K562 treated with DMSO at 1 percent for 12 hours (cell line): Measurements from ENCODE around the gene ATAD3A. TPM values are rescaled to one million over a fixed set of nuclear protein-coding genes. Genes with fewer than 3 reads are reported as not detected.

Experiments used
- total RNA-seq: library from RNA; unstranded; fragments of 300-600 nt; gene quantifications from 2 replicates; pipeline ENCODE4 v1.2.3, GENCODE V29; 2022; ENCODE audit not compliant: insufficient read depth

ATAD3A gene
- total RNA-seq, result 71.8 and 72.2 TPM in 2 replicates

GRCh38 chr1:1511533-1512285 is at the start of gene ATAD3A:
ATAD3A (plus strand) TSS chr1:1512162; CDS start chr1:1512269, 107 bp downstream.

DNA sequence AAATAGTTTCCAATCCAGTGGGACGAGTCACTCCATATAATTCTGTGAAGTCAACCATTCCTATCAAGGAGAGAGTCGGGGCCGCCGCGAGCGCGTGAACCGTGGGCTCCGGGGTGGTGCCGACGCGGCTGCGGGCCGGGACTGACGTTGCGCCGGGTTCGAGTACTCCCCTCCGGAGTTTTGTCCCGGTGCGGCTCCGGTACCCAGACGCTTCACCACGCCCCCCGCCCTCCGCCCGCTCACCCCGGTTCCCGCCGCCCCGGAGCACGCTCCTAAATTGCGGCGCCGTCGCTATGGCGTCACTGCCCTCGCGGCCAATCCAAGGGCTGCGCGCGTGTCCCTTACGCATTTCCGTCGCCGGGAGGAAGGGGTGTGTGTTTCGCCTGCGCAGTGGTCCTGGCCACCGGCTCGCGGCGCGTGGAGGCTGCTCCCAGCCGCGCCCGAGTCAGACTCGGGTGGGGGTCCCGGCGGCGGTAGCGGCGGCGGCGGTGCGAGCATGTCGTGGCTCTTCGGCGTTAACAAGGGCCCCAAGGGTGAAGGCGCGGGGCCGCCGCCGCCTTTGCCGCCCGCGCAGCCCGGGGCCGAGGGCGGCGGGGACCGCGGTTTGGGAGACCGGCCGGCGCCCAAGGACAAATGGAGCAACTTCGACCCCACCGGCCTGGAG is 40.4 kb upstream of the ATAD3A start, which contains the start of gene ATAD3B:
TSS of gene ATAD3B (plus strand) at position 377 of the 664 bp plus-strand sequence. CDS start at position 497, 120 bp downstream.

GRCh38 chr1:1540090-1540817 is 28.3 kb downstream of the ATAD3A start, which contains the start of gene TMEM240:
TMEM240 (minus strand) TSS chr1:1540624; CDS start chr1:1540346, 278 bp downstream.

DNA sequence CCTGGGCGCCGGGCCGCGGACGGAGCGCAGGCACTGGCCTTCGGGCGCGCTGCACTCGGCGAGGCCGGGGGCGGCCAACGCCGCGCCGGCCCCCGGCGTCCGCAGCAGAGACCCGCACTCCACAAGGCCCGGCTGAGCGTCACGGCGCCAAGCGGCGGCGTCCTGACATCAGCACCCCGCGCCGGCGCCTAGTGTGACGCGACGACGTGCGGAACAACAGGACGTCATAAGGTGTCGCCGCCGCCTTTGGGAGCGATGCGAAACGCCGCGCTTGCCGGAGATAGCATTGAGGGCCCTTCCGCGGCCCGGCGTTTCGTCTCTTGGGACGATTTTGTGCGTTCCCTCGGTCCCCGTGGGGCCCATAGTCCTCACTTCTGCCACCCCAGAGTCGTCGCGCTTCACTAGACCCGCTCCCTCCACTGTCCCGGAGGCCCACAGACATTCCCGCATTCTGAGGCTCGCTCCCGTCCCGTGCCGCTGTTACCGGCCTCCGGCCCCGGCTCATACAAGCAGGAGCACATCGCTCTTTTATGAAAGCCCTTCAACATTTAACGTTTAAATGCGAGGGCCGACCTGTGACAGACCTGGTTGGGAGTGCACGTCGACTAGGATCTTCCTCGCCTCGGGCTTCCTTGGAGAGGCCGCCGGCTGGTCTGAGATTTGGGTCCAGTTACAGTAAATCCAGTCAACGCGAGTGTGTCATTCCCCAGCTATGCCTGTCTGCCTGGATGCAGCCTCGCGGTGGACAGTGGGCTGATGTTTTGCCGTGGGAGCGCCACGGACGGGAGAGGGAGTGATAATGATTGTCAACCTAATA is 63.0 kb downstream of the ATAD3A start, which contains the start of gene SSU72:
TSS of gene SSU72 (minus strand) at position 143 of the 817 bp plus-strand sequence. CDS start 306 bp downstream, outside the sequence.

Other genes with a start within 250 kb of the ATAD3A start
- 113 and 137 TPM in 2 replicates for gene UBE2J2, start 238.3 kb upstream of the ATAD3A start, total RNA-seq
- gene SCNN1D, start 231.7 kb upstream of the ATAD3A start, total RNA-seq, result 1.6 and 1.8 TPM in 2 replicates
- 32.4 and 42.0 TPM in 2 replicates for gene ACAP3, start 204.2 kb upstream of the ATAD3A start, total RNA-seq
- gene PUSL1, start 203.6 kb upstream of the ATAD3A start, total RNA-seq, result 55.4 and 63.1 TPM in 2 replicates
- 176 and 179 TPM in 2 replicates for gene INTS11, start 187.5 kb upstream of the ATAD3A start, total RNA-seq
- gene CPTP, start 187.4 kb upstream of the ATAD3A start, total RNA-seq, result 25.3 and 37.2 TPM in 2 replicates
- 0.51 and 0.98 TPM in 2 replicates for gene TAS1R3, start 180.9 kb upstream of the ATAD3A start, total RNA-seq
- 71.5 and 80.2 TPM in 2 replicates for gene DVL1, start 162.7 kb upstream of the ATAD3A start, total RNA-seq
- gene MXRA8, start 153.6 kb upstream of the ATAD3A start, total RNA-seq, result 9.5 and 9.6 TPM in 2 replicates
- gene AURKAIP1, start 137.0 kb upstream of the ATAD3A start, total RNA-seq, result 226 and 364 TPM in 2 replicates
- 73.7 and 213 TPM in 2 replicates for gene CCNL2, start 112.8 kb upstream of the ATAD3A start, total RNA-seq
- 103 and 150 TPM in 2 replicates for gene MRPL20, start 104.9 kb upstream of the ATAD3A start, total RNA-seq
- not detected in 2 replicates for gene ANKRD65, start 90.9 kb upstream of the ATAD3A start, total RNA-seq
- gene VWA1, start 76.5 kb upstream of the ATAD3A start, total RNA-seq, result 12.1 and 22.7 TPM in 2 replicates
- not detected in 2 replicates for gene ATAD3C, start 62.5 kb upstream of the ATAD3A start, total RNA-seq
- 19.0 and 23.1 TPM in 2 replicates for gene ATAD3B, start 40.4 kb upstream of the ATAD3A start, total RNA-seq
- 1.6 and 1.7 TPM in 2 replicates for gene TMEM240, start 28.5 kb downstream of the ATAD3A start, total RNA-seq
- 203 and 237 TPM in 2 replicates for gene SSU72, start 62.7 kb downstream of the ATAD3A start, total RNA-seq
- 3.6 and 3.9 TPM in 2 replicates for gene FNDC10, start 88.0 kb downstream of the ATAD3A start, total RNA-seq
- 72.4 and 77.8 TPM in 2 replicates for gene MIB2, start 103.3 kb downstream of the ATAD3A start, total RNA-seq
- 1.3 and 3.8 TPM in 2 replicates for gene MMP23B, start 120.0 kb downstream of the ATAD3A start, total RNA-seq
- gene CDK11B, start 146.8 kb downstream of the ATAD3A start, total RNA-seq, result 38.3 and 43.9 TPM in 2 replicates
- gene SLC35E2B, start 180.6 kb downstream of the ATAD3A start, total RNA-seq, result 27.4 and 89.1 TPM in 2 replicates
- 32.0 and 76.1 TPM in 2 replicates for gene CDK11A, start 212.2 kb downstream of the ATAD3A start, total RNA-seq